Gastrocnemius medialis (tissue), 4 donors: Measurements from ENCODE around the gene ANKRD13B. TPM values are rescaled to one million over a fixed set of nuclear protein-coding genes. Genes with fewer than 3 reads are reported as not detected.

ENCODE experiments used
- ATAC-seq, 2 donors: fragments of 150-250 bp; one replicate each; pipeline ENCODE4 v1.9.1; 2016
- DNase-seq, 2 donors: peaks; one replicate each; pipeline ENCODE4 v3.0.0-alpha.2; 2019
- H3K27ac ChIP-seq, 4 donors: fragments of 200-600 bp; sonication (generic); 1 replicate in 1 of 4; 2 replicates in 3 of 4; pipeline ENCODE4 v1.5.1; 2016 to 2018; ENCODE audit warnings: mild to moderate bottlenecking in 2 of 4, moderate library complexity in 1 of 4
- H3K27me3 ChIP-seq, 3 donors: fragments of 200-600 bp; sonication (generic) in 2 of 3; 1 replicate in 1 of 3; 2 replicates in 2 of 3; pipeline versions ENCODE4 v1.5.1 to v1.6.0; 2016 to 2019; ENCODE audit warnings: mild to moderate bottlenecking in 1 of 3, moderate library complexity in 1 of 3
- H3K36me3 ChIP-seq, 2 donors: fragments of 200-600 bp; sonication (generic) in 1 of 2; one replicate each; pipeline ENCODE4 v1.5.1; 2017 to 2018
- H3K4me1 ChIP-seq, 2 donors: fragments of 200-600 bp; sonication (generic) in 1 of 2; one replicate each; pipeline ENCODE4 v1.5.1; 2016 to 2017; ENCODE audit warnings: mild to moderate bottlenecking in 2 of 2
- H3K4me3 ChIP-seq, 4 donors: fragments of 200-600 bp; sonication (generic) in 3 of 4; 1 replicate in 1 of 4; 2 replicates in 3 of 4; pipeline ENCODE4 v1.5.1; 2016 to 2019; ENCODE audit warnings: mild to moderate bottlenecking in 2 of 4
- H3K9me3 ChIP-seq, 3 donors: fragments of 200-600 bp; sonication (generic) in 2 of 3; 1 replicate in 1 of 3; 2 replicates in 2 of 3; pipeline ENCODE4 v1.5.1; 2016 to 2019
- POLR2A ChIP-seq, 2 donors: fragments of 450-650 bp; IDR thresholded peaks; one replicate each; pipeline ENCODE4 v1.6.1; 2017; ENCODE audit warnings: antibody characterized with exemption in 2 of 2, mild to moderate bottlenecking in 2 of 2, moderate library complexity in 2 of 2
- in situ Hi-C, 4 donors: fragments of 200-750 bp; cut with MboI; loops; one replicate each; pipeline versions ENCODE4 v1.15.0 to v1.8.0; 2017; ENCODE audit warnings: low sequenced_read_pairs in 4 of 4
- intact Hi-C: fragments of 100-400 bp; cut with DNase I; formaldehyde crosslinking; loops from one replicate; pipeline ENCODE4 v1.15.1; 2023; ENCODE audit warnings: low total_unique reads
- total RNA-seq, 4 donors: library from RNA; depleted of rRNA; stranded (reverse); fragments of >200 nt; gene quantifications; one replicate each; pipeline versions ENCODE4 v1.1.0 to v1.2.3, GENCODE V29; 2016
- TF ChIP-seq, protein P1 (sequence below), 5 experiments: fragments of 450-650 bp in 3 of 5; fragments of 200-600 bp in 2 of 5; sonication (generic) in 2 of 5; IDR thresholded peaks in 4 of 5; conservative IDR thresholded peaks in 1 of 5; 1 replicate in 4 of 5; 2 replicates in 1 of 5; pipeline ENCODE4 v1.5.1; 2016 to 2019; ENCODE audit warnings: antibody characterized with exemption in 5 of 5, mild to moderate bottlenecking in 3 of 5, moderate library complexity in 3 of 5

Gene ANKRD13B
- total RNA-seq, 4 donors from 2014 or later, result 8.2 to 11.5 (median 9.2) TPM

DNA sequence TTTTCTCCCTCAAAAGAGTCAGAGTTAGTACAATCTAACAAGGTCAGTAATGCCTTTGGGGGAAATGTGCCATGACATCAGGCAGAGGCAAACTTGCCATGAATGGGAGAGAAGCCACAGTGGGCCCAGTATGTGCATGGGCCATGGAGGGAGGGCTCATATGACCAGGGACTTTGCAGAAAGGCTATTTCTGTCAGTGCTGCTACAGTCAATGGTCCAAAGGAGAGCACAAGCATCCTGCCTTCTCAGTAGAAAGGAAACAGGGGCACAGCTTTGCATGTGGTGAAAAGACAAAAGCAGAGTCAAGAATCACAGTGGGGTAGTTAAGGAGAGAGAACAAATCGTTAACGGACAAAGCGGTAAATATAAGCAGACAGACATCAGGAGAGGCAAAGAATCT, 41.0 kb downstream of the ANKRD13B start:
- Histone ChIP-seq H3K27ac (peak overlapping the region; percentile 97 to 100 (median 98)), H3K36me3 (peaks cover 0 to 73% of the 10 kb centered on the region in 2 donors), H3K4me3 (no peak overlapping the region), H3K9me3 (no peaks in the 10 kb centered on the region), H3K4me1 (peaks cover 42 to 73% of the 10 kb centered on the region in 2 donors), H3K27me3 (no peaks in the 10 kb centered on the region)
- no peak for DNase-seq
- in situ Hi-C loops (loop anchor here in 1 of 4 donors (10.0 kb wide), 1 partner anchor 141 kb away; no protein-coding TSS in a partner anchor), intact Hi-C loops (no loop called here)
- ATAC-seq, result no peak
- TF ChIP-seq, protein P1, sequence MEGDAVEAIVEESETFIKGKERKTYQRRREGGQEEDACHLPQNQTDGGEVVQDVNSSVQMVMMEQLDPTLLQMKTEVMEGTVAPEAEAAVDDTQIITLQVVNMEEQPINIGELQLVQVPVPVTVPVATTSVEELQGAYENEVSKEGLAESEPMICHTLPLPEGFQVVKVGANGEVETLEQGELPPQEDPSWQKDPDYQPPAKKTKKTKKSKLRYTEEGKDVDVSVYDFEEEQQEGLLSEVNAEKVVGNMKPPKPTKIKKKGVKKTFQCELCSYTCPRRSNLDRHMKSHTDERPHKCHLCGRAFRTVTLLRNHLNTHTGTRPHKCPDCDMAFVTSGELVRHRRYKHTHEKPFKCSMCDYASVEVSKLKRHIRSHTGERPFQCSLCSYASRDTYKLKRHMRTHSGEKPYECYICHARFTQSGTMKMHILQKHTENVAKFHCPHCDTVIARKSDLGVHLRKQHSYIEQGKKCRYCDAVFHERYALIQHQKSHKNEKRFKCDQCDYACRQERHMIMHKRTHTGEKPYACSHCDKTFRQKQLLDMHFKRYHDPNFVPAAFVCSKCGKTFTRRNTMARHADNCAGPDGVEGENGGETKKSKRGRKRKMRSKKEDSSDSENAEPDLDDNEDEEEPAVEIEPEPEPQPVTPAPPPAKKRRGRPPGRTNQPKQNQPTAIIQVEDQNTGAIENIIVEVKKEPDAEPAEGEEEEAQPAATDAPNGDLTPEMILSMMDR (IDR thresholded peaks at IDR 0.05 in 4 of 5, conservative IDR thresholded peaks at IDR 0.05 in 1 of 5), result no peak
- TF ChIP-seq POLR2A (IDR thresholded peaks at IDR 0.05), result no peak

DNA sequence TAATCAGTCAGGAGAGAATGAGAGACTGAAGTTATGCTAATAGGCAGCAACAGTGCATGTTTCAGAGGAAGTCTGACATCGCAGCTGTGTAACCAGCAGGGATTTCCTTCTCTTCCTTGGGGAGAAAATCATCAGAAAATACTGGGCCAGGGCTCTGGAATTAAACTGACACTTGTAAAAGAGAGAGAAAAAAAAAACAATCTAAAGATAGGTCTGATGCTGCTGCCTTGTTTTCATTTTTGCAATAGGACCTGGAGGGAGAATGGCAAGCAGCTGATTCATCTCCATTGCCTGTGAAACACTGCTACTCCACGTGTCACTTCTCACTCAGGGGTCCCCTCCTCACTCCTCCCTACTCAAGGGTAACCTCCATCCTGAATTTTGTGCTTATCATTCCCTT, 47.5 kb downstream of the ANKRD13B start:
- H3K4me1 ChIP-seq, result peaks cover 62 to 82% of the 10 kb centered on the region in 2 donors
- no peaks in the 10 kb centered on the region for H3K27me3 ChIP-seq
- ATAC-seq (peak; percentile 35 to 41), DNase-seq (peak; percentile 79 to 81)
- peaks cover 0 to 28% of the 10 kb centered on the region in 2 donors for H3K36me3 ChIP-seq
- no peaks in the 10 kb centered on the region for H3K9me3 ChIP-seq
- in situ Hi-C loops (loop anchor here (10.0 kb wide), 4 partner anchors 74 to 134 kb away; no protein-coding TSS in a partner anchor), intact Hi-C loops (loop anchor here (5.0 kb wide), 1 partner anchor 122 kb away; no protein-coding TSS in a partner anchor)
- peak overlapping the region; percentile 37 to 49 (median 41) for H3K4me3 ChIP-seq
- peak overlapping the region; percentile 97 to 100 (median 98) for H3K27ac ChIP-seq
- peak; percentile 58 to 77 for TF ChIP-seq POLR2A (IDR thresholded peaks at IDR 0.05)
- TF ChIP-seq, protein P1 (IDR thresholded peaks at IDR 0.05 in 4 of 5, conservative IDR thresholded peaks at IDR 0.05 in 1 of 5), result no peak

DNA sequence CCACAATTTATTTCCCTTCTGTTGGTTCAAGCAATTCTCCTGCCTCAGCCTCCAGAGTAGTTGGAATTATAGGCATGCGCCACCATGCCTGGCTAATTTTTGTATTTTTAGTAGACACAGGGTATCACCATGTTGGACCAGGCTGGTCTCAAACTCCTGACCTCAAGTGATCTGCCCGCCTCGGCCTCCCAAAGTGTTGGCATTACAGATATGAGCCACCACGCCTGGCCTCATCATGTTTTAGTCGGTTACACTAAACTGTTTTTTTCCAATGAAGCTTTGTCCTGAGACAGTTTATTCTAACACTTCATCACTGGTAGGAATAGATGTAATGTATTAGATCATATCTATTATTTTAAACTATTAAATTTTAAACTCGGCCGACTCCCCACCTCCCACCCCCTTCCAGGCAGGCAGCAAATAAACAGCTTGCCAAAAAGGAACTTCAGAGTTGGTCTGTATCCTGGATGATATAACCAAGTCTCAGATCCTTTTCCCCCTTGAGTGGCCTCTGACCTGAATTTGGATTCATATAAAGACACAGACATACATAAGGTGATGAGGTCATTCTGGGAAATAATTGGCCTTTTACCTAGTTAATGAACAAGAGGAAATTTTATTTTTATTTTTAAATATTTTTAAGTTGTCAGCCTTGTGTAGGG, 48.2 kb downstream of the ANKRD13B start:
- H3K27me3 ChIP-seq, result no peaks in the 10 kb centered on the region
- in situ Hi-C loops, result loop anchor here (10.0 kb wide), 4 partner anchors 74 to 134 kb away; no protein-coding TSS in a partner anchor
- ATAC-seq (no peak), DNase-seq (peak; percentile 44 to 74)
- H3K4me1 ChIP-seq, result peaks cover 69 to 89% of the 10 kb centered on the region in 2 donors
- intact Hi-C loops, result loop anchor here (5.0 kb wide), 1 partner anchor 121 kb away; no protein-coding TSS in a partner anchor
- TF ChIP-seq, protein P1 (IDR thresholded peaks at IDR 0.05 in 4 of 5, conservative IDR thresholded peaks at IDR 0.05 in 1 of 5), result no peak
- TF ChIP-seq POLR2A (IDR thresholded peaks at IDR 0.05), result no peak
- peak overlapping the region; percentile 97 to 100 (median 98) for H3K27ac ChIP-seq
- H3K36me3 ChIP-seq, result peaks cover 0 to 21% of the 10 kb centered on the region in 2 donors
- no peaks in the 10 kb centered on the region for H3K9me3 ChIP-seq
- H3K4me3 ChIP-seq, result peak overlapping the region; percentile 7 to 49 (median 38)

DNA sequence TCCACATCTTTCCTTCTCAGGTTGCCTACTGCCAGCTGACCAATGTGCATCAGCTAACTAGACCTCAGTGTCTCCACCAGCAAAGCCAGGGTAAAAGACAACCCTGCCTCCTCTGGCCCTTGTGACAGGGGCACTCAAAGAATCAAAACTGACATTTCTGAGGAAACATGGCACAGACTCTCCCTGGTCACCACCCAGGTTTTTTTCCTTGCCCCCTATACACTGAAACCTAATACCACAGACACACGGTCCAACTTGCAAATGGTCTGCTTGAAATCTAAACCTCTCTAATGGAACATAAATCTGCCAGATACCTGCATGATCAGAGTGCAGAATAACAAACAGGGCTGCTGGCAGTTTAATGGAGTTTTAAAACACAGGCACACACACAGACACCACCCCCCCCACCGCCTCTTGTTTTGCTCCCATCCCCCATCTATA, 49.3 kb downstream of the ANKRD13B start:
- DNase-seq (peak; percentile 89 to 94), ATAC-seq (peak; percentile 34 to 35)
- Histone ChIP-seq H3K27ac (peak overlapping the region; percentile 97 to 100 (median 98)), H3K4me1 (peaks cover 77 to 89% of the 10 kb centered on the region in 2 donors), H3K9me3 (no peaks in the 10 kb centered on the region), H3K36me3 (peaks cover 0 to 20% of the 10 kb centered on the region in 2 donors), H3K27me3 (no peaks in the 10 kb centered on the region), H3K4me3 (peak overlapping the region; percentile 6 to 50 (median 40))
- TF ChIP-seq POLR2A (IDR thresholded peaks at IDR 0.05), result peak; percentile 69 to 70
- TF ChIP-seq, protein P1 (IDR thresholded peaks at IDR 0.05 in 4 of 5, conservative IDR thresholded peaks at IDR 0.05 in 1 of 5), result no peak
- intact Hi-C loops (loop anchor here (1.0 to 5.0 kb wide), 3 partner anchors 35 to 288 kb away; partner anchors contain the start of gene SSH2), in situ Hi-C loops (loop anchor here (10.0 kb wide), 4 partner anchors 73 to 133 kb away; no protein-coding TSS in a partner anchor)
